Suprapubic skin (tissue), 4 donors: Measurements from ENCODE around the gene PRPF19.

Source experiments
- EP300 ChIP-seq: sonication (generic); formaldehyde crosslinking; IDR thresholded peaks from one replicate; pipeline ENCODE4 v1.6.1; 2017; ENCODE audit warnings: antibody characterized with exemption
- POLR2A ChIP-seq, 2 donors: fragments of 450-650 bp; IDR thresholded peaks; one replicate each; pipeline ENCODE4 v1.6.1; 2017; ENCODE audit warnings: antibody characterized with exemption in 2 of 2, mild to moderate bottlenecking in 2 of 2, moderate library complexity in 2 of 2
- POLR2AphosphoS5 ChIP-seq, 3 donors: sonication (generic); formaldehyde crosslinking; IDR thresholded peaks; one replicate each; pipeline ENCODE4 v1.6.1; 2017; ENCODE audit warnings: antibody characterized with exemption in 3 of 3
- TF ChIP-seq, protein P1 (sequence below), 2 donors: fragments of 200-600 bp in 1 of 2; fragments of 450-650 bp in 1 of 2; sonication (generic) in 1 of 2; IDR thresholded peaks; one replicate each; pipeline ENCODE4 v1.5.1; 2016 to 2019; ENCODE audit warnings: antibody characterized with exemption in 2 of 2, mild to moderate bottlenecking in 1 of 2, moderate library complexity in 1 of 2

DNA sequence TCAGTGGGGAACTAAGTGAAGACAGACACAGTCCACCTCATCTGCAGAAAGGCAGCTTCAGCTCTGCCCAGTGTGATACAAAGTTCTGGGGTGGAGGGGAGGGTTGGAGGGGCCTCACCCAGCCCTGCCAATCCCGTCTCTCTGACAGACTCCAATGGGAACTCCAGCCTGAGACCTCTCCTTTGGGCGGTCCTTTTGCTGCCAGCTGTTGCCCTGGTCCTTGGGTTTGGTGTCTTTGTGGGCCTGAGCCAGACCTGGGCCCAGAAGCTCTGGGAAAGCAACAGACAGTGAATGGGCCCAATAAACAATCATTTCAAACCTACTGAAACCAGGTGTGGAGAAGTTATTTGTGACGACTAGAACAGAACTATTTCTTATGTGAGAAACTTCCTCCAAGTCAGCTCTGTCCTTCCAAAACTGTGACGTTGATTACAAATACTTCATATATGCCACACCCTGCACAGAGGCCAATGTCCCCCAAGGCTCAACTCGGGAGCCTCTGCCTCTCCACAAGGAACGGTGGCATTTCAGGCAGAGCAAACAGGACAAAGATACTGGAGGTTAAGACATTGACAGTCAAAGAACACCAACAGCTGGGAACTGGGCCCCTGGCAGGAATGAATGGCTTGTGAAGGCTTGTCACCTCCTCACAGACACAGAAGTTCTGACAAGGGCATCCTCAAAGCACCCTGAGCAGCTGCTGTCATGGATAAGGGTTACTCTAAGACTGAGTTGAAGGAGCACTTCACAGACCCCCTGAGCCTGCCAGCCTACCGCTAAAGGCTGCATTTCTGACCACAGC is 30.8 kb downstream of the PRPF19 start:
- no peak for TF ChIP-seq POLR2AphosphoS5 (IDR thresholded peaks at IDR 0.05)
- TF ChIP-seq, protein P1, sequence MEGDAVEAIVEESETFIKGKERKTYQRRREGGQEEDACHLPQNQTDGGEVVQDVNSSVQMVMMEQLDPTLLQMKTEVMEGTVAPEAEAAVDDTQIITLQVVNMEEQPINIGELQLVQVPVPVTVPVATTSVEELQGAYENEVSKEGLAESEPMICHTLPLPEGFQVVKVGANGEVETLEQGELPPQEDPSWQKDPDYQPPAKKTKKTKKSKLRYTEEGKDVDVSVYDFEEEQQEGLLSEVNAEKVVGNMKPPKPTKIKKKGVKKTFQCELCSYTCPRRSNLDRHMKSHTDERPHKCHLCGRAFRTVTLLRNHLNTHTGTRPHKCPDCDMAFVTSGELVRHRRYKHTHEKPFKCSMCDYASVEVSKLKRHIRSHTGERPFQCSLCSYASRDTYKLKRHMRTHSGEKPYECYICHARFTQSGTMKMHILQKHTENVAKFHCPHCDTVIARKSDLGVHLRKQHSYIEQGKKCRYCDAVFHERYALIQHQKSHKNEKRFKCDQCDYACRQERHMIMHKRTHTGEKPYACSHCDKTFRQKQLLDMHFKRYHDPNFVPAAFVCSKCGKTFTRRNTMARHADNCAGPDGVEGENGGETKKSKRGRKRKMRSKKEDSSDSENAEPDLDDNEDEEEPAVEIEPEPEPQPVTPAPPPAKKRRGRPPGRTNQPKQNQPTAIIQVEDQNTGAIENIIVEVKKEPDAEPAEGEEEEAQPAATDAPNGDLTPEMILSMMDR (IDR thresholded peaks at IDR 0.05), result no peak
- no peak for TF ChIP-seq POLR2A (IDR thresholded peaks at IDR 0.05)
- TF ChIP-seq EP300, result no peak
